Measurements from ENCODE around the gene PABPN1. TPM values are rescaled to one million over a fixed set of nuclear protein-coding genes. Genes with fewer than 3 reads are reported as not detected.

PABPN1 gene
- total and polyA plus RNA-seq, 2 of the 13 experiments (the other 11 are each of a cell fraction or from before 2014, with no cell fraction given), result 233 to 524 TPM

GRCh38 chr14:23299211-23299957 is 21.9 kb upstream of the PABPN1 start (continued):
- TF ChIP-seq, protein P1, sequence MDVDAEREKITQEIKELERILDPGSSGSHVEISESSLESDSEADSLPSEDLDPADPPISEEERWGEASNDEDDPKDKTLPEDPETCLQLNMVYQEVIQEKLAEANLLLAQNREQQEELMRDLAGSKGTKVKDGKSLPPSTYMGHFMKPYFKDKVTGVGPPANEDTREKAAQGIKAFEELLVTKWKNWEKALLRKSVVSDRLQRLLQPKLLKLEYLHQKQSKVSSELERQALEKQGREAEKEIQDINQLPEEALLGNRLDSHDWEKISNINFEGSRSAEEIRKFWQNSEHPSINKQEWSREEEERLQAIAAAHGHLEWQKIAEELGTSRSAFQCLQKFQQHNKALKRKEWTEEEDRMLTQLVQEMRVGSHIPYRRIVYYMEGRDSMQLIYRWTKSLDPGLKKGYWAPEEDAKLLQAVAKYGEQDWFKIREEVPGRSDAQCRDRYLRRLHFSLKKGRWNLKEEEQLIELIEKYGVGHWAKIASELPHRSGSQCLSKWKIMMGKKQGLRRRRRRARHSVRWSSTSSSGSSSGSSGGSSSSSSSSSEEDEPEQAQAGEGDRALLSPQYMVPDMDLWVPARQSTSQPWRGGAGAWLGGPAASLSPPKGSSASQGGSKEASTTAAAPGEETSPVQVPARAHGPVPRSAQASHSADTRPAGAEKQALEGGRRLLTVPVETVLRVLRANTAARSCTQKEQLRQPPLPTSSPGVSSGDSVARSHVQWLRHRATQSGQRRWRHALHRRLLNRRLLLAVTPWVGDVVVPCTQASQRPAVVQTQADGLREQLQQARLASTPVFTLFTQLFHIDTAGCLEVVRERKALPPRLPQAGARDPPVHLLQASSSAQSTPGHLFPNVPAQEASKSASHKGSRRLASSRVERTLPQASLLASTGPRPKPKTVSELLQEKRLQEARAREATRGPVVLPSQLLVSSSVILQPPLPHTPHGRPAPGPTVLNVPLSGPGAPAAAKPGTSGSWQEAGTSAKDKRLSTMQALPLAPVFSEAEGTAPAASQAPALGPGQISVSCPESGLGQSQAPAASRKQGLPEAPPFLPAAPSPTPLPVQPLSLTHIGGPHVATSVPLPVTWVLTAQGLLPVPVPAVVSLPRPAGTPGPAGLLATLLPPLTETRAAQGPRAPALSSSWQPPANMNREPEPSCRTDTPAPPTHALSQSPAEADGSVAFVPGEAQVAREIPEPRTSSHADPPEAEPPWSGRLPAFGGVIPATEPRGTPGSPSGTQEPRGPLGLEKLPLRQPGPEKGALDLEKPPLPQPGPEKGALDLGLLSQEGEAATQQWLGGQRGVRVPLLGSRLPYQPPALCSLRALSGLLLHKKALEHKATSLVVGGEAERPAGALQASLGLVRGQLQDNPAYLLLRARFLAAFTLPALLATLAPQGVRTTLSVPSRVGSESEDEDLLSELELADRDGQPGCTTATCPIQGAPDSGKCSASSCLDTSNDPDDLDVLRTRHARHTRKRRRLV (CRISPR knock-in tag; IDR thresholded peaks at IDR 0.05), result no peak
- no peak for TF ChIP-seq AGO1 (IDR thresholded peaks at IDR 0.05; ENCODE audit: low read depth, low read length, poor library complexity, severe bottlenecking)
- no peak for TF ChIP-seq KDM3A (CRISPR knock-in tag; IDR thresholded peaks at IDR 0.05; ENCODE audit: low read depth)
- TF ChIP-seq MEIS1 (CRISPR knock-in tag; IDR thresholded peaks at IDR 0.05; ENCODE audit: borderline replicate concordance), result no peak
- 0 out of 2 replicates have a peak, but pooled peaks have one; percentile 2 for TF ChIP-seq RAD51 (IDR thresholded peaks at IDR 0.05; ENCODE audit: borderline replicate concordance)
- no peak for TF ChIP-seq RFXAP (CRISPR knock-in tag; IDR thresholded peaks at IDR 0.05; ENCODE audit: borderline replicate concordance)
- TF ChIP-seq ZNF232 (CRISPR knock-in tag; IDR thresholded peaks at IDR 0.05; ENCODE audit: borderline replicate concordance), result no peak
- no peak for TF ChIP-seq MIER3 (CRISPR knock-in tag; IDR thresholded peaks at IDR 0.05; ENCODE audit: borderline replicate concordance)
- TF ChIP-seq PHF5A (CRISPR knock-in tag; IDR thresholded peaks at IDR 0.05; ENCODE audit: low read depth, unreplicated experiment), result no peak
- TF ChIP-seq PCBP1 (IDR thresholded peaks at IDR 0.05; ENCODE audit: borderline replicate concordance, low read depth, low read length), result no peak
- TF ChIP-seq ZNF678 (CRISPR knock-in tag; IDR thresholded peaks at IDR 0.05), result no peak
- TF ChIP-seq BORCS8-MEF2B (CRISPR knock-in tag; IDR thresholded peaks at IDR 0.05), result no peak
- TF ChIP-seq ARNTL (CRISPR knock-in tag; IDR thresholded peaks at IDR 0.05), result no peak
- no peak for TF ChIP-seq SSRP1 (CRISPR knock-in tag; IDR thresholded peaks at IDR 0.05)
- TF ChIP-seq, protein P2, sequence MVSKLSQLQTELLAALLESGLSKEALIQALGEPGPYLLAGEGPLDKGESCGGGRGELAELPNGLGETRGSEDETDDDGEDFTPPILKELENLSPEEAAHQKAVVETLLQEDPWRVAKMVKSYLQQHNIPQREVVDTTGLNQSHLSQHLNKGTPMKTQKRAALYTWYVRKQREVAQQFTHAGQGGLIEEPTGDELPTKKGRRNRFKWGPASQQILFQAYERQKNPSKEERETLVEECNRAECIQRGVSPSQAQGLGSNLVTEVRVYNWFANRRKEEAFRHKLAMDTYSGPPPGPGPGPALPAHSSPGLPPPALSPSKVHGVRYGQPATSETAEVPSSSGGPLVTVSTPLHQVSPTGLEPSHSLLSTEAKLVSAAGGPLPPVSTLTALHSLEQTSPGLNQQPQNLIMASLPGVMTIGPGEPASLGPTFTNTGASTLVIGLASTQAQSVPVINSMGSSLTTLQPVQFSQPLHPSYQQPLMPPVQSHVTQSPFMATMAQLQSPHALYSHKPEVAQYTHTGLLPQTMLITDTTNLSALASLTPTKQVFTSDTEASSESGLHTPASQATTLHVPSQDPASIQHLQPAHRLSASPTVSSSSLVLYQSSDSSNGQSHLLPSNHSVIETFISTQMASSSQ (IDR thresholded peaks at IDR 0.05; ENCODE audit: low read depth), result no peak
- TF ChIP-seq, protein P2 (CRISPR knock-in tag; IDR thresholded peaks at IDR 0.05; ENCODE audit: borderline replicate concordance), result no peak
- peak; percentile 8; the same call in 1 of the 2 replicates for TF ChIP-seq NFYC (CRISPR knock-in tag; IDR thresholded peaks at IDR 0.05)
- TF ChIP-seq, protein P3, sequence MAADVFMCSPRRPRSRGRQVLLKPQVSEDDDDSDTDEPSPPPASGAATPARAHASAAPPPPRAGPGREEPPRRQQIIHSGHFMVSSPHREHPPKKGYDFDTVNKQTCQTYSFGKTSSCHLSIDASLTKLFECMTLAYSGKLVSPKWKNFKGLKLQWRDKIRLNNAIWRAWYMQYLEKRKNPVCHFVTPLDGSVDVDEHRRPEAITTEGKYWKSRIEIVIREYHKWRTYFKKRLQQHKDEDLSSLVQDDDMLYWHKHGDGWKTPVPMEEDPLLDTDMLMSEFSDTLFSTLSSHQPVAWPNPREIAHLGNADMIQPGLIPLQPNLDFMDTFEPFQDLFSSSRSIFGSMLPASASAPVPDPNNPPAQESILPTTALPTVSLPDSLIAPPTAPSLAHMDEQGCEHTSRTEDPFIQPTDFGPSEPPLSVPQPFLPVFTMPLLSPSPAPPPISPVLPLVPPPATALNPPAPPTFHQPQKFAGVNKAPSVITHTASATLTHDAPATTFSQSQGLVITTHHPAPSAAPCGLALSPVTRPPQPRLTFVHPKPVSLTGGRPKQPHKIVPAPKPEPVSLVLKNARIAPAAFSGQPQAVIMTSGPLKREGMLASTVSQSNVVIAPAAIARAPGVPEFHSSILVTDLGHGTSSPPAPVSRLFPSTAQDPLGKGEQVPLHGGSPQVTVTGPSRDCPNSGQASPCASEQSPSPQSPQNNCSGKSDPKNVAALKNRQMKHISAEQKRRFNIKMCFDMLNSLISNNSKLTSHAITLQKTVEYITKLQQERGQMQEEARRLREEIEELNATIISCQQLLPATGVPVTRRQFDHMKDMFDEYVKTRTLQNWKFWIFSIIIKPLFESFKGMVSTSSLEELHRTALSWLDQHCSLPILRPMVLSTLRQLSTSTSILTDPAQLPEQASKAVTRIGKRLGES (CRISPR knock-in tag; IDR thresholded peaks at IDR 0.05; ENCODE audit: borderline replicate concordance), result no peak
